Measurements from ENCODE around the gene OSBPL9.

- TF ChIP-seq ZNF37A (tag by site-specific recombination; IDR thresholded peaks at IDR 0.05) (no peak), PBX3 (CRISPR knock-in tag; IDR thresholded peaks at IDR 0.05) (no peak), SP2 (tag by site-specific recombination; IDR thresholded peaks at IDR 0.05) (no peak), SETDB1 (IDR thresholded peaks at IDR 0.05; ENCODE audit: insufficient read length, low read length) (no peak), SALL2 (tag by site-specific recombination; IDR thresholded peaks at IDR 0.05; ENCODE audit: borderline replicate concordance) (no peak), ZBTB1 (tag by site-specific recombination; IDR thresholded peaks at IDR 0.05) (no peak), ZNF580 (tag by site-specific recombination; IDR thresholded peaks at IDR 0.05) (no peak), ZNF311 (tag by site-specific recombination; IDR thresholded peaks at IDR 0.05; ENCODE audit: borderline replicate concordance) (no peak), KLF9 (tag by site-specific recombination; IDR thresholded peaks at IDR 0.05; ENCODE audit: low read depth) (no peak), ZBTB11 (tag by site-specific recombination; conservative IDR thresholded peaks at IDR 0.05; ENCODE audit: low read depth) (no peak), ZNF175 (tag by site-specific recombination; IDR thresholded peaks at IDR 0.05) (no peak), RBAK (tag by site-specific recombination; IDR thresholded peaks at IDR 0.05) (no peak)
Observed at GRCh38 chr1:51578383-51579109, 38.3 kb upstream of the OSBPL9 start.

Measured in HEK293 (cell line).